SK-N-SH (cell line): ENCODE data around the gene CFI. TPM values are rescaled to one million over a fixed set of nuclear protein-coding genes. Genes with fewer than 3 reads are reported as not detected.

Source experiments
- CTCF ChIA-PET: fragments of 300-600, 350-600 bp; formaldehyde crosslinking; extraction: SDS; loops from one replicate; lab custom pipeline; 2021; lab: Yijun Ruan, JAX
- POLR2A ChIA-PET: fragments of 350-600 bp; sonication (Branson Sonifier 250); formaldehyde crosslinking; extraction: SDS; loops from one replicate; lab custom pipeline; 2020; ENCODE audit warnings: antibody characterized with exemption, inconsistent platforms; lab: Yijun Ruan, JAX
- DNase-seq: peaks from one replicate; pipeline ENCODE4 v3.0.0; 2012
- H2AFZ ChIP-seq: fragments of 200-600 bp; sonication (generic); 2 replicates; pipeline ENCODE4 v1.8.1; 2016; ENCODE audit warnings: antibody characterized with exemption, mild to moderate bottlenecking, low read depth
- H3F3A ChIP-seq: fragments of 200-600 bp; sonication (generic); replicated peaks from 2 replicates; pipeline ENCODE3; 2016; ENCODE audit warnings: antibody characterized with exemption, mild to moderate bottlenecking; ENCODE audit not compliant: insufficient read depth
- H3K27ac ChIP-seq, 2 experiments: fragments of 200-500 bp in 1 of 2; fragments of 200-600 bp in 1 of 2; sonication (Bioruptor generic) in 1 of 2; sonication (generic), shearing (Covaris generic) in 1 of 2; 2 replicates each; pipeline versions ENCODE4 v1.5.1 to v1.6.1; 2014 to 2016; ENCODE audit warnings: low read depth in 2 of 2, inconsistent platforms in 1 of 2, low read length in 1 of 2, mild to moderate bottlenecking in 1 of 2, mixed read lengths in 1 of 2
- H3K27me3 ChIP-seq: fragments of 200-600 bp; sonication (generic), shearing (Covaris generic); 2 replicates; pipeline ENCODE4 v1.6.1; 2016; ENCODE audit warnings: mixed run types; ENCODE audit not compliant: insufficient read depth
- H3K36me3 ChIP-seq, 2 experiments: fragments of 200-500 bp in 1 of 2; fragments of 200-600 bp in 1 of 2; sonication (Bioruptor generic) in 1 of 2; sonication (generic) in 1 of 2; replicated peaks in 1 of 2; 2 replicates each; pipeline versions ENCODE3 to v1.5.1; 2014 to 2016; ENCODE audit warnings: low read length in 1 of 2, mild to moderate bottlenecking in 1 of 2; ENCODE audit not compliant: insufficient read depth in 2 of 2, control insufficient read depth in 1 of 2
- H3K4me1 ChIP-seq, 2 experiments: fragments of 200-500 bp in 1 of 2; fragments of 200-600 bp in 1 of 2; sonication (Bioruptor generic) in 1 of 2; sonication (generic), shearing (Covaris generic) in 1 of 2; 2 replicates each; pipeline versions ENCODE4 v1.5.1 to v1.6.1; 2014 to 2016; ENCODE audit warnings: low read depth in 1 of 2, low read length in 1 of 2, mixed run types in 1 of 2; ENCODE audit not compliant: insufficient read depth in 2 of 2, control insufficient read depth in 1 of 2
- H3K4me2 ChIP-seq: fragments of 200-600 bp; sonication (generic), shearing (Covaris generic); 2 replicates; pipeline ENCODE4 v1.6.1; 2017; ENCODE audit warnings: mixed run types
- H3K4me3 ChIP-seq, 2 experiments: fragments of 200-500 bp in 1 of 2; fragments of 200-600 bp in 1 of 2; sonication (Bioruptor generic) in 1 of 2; sonication (generic), shearing (Covaris generic) in 1 of 2; 2 replicates each; pipeline versions ENCODE4 v1.5.1 to v1.8.1; 2014 to 2016; ENCODE audit warnings: low read depth in 2 of 2, inconsistent platforms in 1 of 2, low read length in 1 of 2, mild to moderate bottlenecking in 1 of 2, mixed read lengths in 1 of 2, moderate library complexity in 1 of 2
- H3K79me2 ChIP-seq: fragments of 200-600 bp; sonication (generic); 2 replicates; pipeline ENCODE4 v1.8.1; 2017; ENCODE audit warnings: mild to moderate bottlenecking; ENCODE audit not compliant: insufficient read depth
- H3K9ac ChIP-seq: fragments of 200-600 bp; sonication (generic); 2 replicates; pipeline ENCODE4 v1.6.1; 2017; ENCODE audit warnings: mixed run types
- H3K9me2 ChIP-seq: fragments of 200-600 bp; sonication (generic); 2 replicates; pipeline ENCODE4 v1.6.1; 2017; ENCODE audit warnings: mixed run types
- H3K9me3 ChIP-seq: fragments of 200-600 bp; sonication (generic); 2 replicates; pipeline ENCODE4 v1.6.1; 2017; ENCODE audit warnings: mixed run types, mild to moderate bottlenecking, moderate library complexity
- H4K20me1 ChIP-seq: fragments of 200-600 bp; sonication (generic); 2 replicates; pipeline ENCODE4 v1.6.1; 2017; ENCODE audit warnings: mild to moderate bottlenecking, mixed run types; ENCODE audit not compliant: insufficient read depth
- CHD2 ChIP-seq: fragments of 150-350 bp; IDR thresholded peaks from 2 replicates; pipeline ENCODE4 v1.6.1; 2018; ENCODE audit warnings: low read length; ENCODE audit not compliant: partially characterized antibody
- EP300 ChIP-seq, 2 experiments: IDR thresholded peaks; 2 replicates each; pipeline versions ENCODE4 v1.4.0 to v1.6.1; 2012; ENCODE audit warnings: borderline replicate concordance in 1 of 2, low read depth in 1 of 2, low read length in 1 of 2
- EZH2phosphoT487 ChIP-seq: fragments of 200-600 bp; sonication (generic); IDR thresholded peaks from 2 replicates; pipeline ENCODE4 v1.6.1; 2017; ENCODE audit warnings: low read depth, mixed run types, mild to moderate bottlenecking, antibody characterized with exemption, moderate library complexity, borderline replicate concordance
- FOSL2 ChIP-seq: IDR thresholded peaks from 2 replicates; pipeline ENCODE4 v1.4.0; 2012; ENCODE audit warnings: low read depth, mild to moderate bottlenecking, moderate library complexity, borderline replicate concordance
- FOXM1 ChIP-seq: IDR thresholded peaks from 2 replicates; pipeline ENCODE4 v1.4.0; 2012; ENCODE audit warnings: low read depth, mild to moderate bottlenecking
- GABPA ChIP-seq: IDR thresholded peaks from 2 replicates; pipeline ENCODE4 v1.4.0; 2012; ENCODE audit warnings: low read depth, mild to moderate bottlenecking
- GATA2 ChIP-seq: sonication (generic); formaldehyde crosslinking; IDR thresholded peaks from 2 replicates; pipeline ENCODE4 v1.5.0; 2020; ENCODE audit warnings: mild to moderate bottlenecking, missing genetic modification reagents
- IRF3 ChIP-seq: fragments of 150-350 bp; IDR thresholded peaks from 2 replicates; pipeline ENCODE4 v1.6.1; 2016; ENCODE audit warnings: mild to moderate bottlenecking, low read depth, low read length
- JUND ChIP-seq: IDR thresholded peaks from 2 replicates; pipeline ENCODE4 v1.4.0; 2012
- MEF2A ChIP-seq: IDR thresholded peaks from 2 replicates; pipeline ENCODE4 v1.4.0; 2012; ENCODE audit warnings: low read depth, borderline replicate concordance
- MXI1 ChIP-seq: IDR thresholded peaks from 2 replicates; pipeline ENCODE4 v1.6.1; 2012; ENCODE audit warnings: mild to moderate bottlenecking, low read depth, low read length, improper control_type of control experiment
- NRF1 ChIP-seq: IDR thresholded peaks from 2 replicates; pipeline ENCODE4 v1.6.1; 2012; ENCODE audit warnings: low read depth, mild to moderate bottlenecking, low read length
- PBX3 ChIP-seq: IDR thresholded peaks from 2 replicates; pipeline ENCODE4; 2012
- RAD21 ChIP-seq: IDR thresholded peaks from 2 replicates; pipeline ENCODE4 v1.6.1; 2012; ENCODE audit warnings: mild to moderate bottlenecking, low read length
- RFX5 ChIP-seq: IDR thresholded peaks from 2 replicates; pipeline ENCODE4 v1.6.1; 2012; ENCODE audit warnings: mild to moderate bottlenecking, improper control_type of control experiment, low read length
- RXRA ChIP-seq: IDR thresholded peaks from 2 replicates; pipeline ENCODE4 v1.4.0; 2012; ENCODE audit warnings: low read depth, mild to moderate bottlenecking, borderline replicate concordance
- SMC3 ChIP-seq: IDR thresholded peaks from 2 replicates; pipeline ENCODE4 v1.6.1; 2012; ENCODE audit warnings: low read depth, low read length, improper control_type of control experiment
- YY1 ChIP-seq: IDR thresholded peaks from 2 replicates; pipeline ENCODE4 v1.4.0; 2012; ENCODE audit warnings: low read depth, mild to moderate bottlenecking
- WGBS: methylation state at CpG from one replicate; pipeline ENCODE4 v1.1.6; 2017; ENCODE audit warnings: low lambda C conversion rate; 5-methylcytosine and 5-hydroxymethylcytosine counted together
- polyA plus RNA-seq, 3 experiments: library from polyadenylated mRNA; depleted of rRNA; stranded (reverse); fragments of >200 nt; gene quantifications; 2 replicates each; pipeline ENCODE4 v1.2.3, GENCODE V29; 2012
- TF ChIP-seq, protein P1 (sequence below): fragments of 150-350 bp; IDR thresholded peaks from 2 replicates; pipeline ENCODE4 v1.6.1; 2017; ENCODE audit warnings: antibody characterized with exemption, low read length, low read depth, borderline replicate concordance

The CFI gene
- polyA plus RNA-seq, 1 of the 3 experiments (the other 2 are of a cell fraction), result 19.6 TPM

DNA sequence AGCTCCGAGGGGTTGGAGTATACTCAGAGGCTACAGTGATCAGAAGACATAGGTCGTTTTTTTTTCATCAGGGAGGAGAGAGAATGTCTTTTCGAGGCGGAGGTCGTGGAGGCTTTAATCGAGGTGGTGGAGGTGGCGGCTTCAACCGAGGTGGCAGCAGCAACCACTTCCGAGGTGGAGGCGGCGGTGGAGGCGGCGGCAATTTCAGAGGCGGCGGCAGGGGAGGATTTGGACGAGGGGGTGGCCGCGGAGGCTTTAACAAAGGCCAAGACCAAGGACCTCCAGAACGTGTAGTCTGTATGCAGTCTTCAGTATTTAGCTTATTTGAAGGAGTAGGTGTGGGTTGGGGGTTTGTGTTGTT lies 14.3 kb upstream of the CFI start:
- Histone ChIP-seq H3K9me3 (no peaks in the 10 kb centered on the region), H3K4me1 (peaks cover 5 to 11% of the 10 kb centered on the region in 2 experiments; a peak in 3 of 4 replicates), H2AFZ (peak overlapping the region; percentile 98), H3K27ac (peak overlapping the region; percentile 88 to 94), H3K27me3 (no peaks in the 10 kb centered on the region), H4K20me1 (no peaks in the 10 kb centered on the region), H3K9ac (peak overlapping the region; percentile 88), H3K4me3 (peak overlapping the region; percentile 91 to 100), H3F3A (no peaks in the 10 kb centered on the region), H3K36me3 (peaks cover 33 to 35% of the 10 kb centered on the region in 2 experiments), H3K4me2 (peak overlapping the region; percentile 93), H3K9me2 (no peaks in the 10 kb centered on the region), H3K79me2 (peaks cover 56% of the 10 kb centered on the region)
- POLR2A ChIA-PET, result no interaction called here
- no peak for DNase-seq
- WGBS, result 1% methylated on average over 19 of the region's 19 CpGs
- CTCF ChIA-PET, result interaction anchor here (2.1 to 3.0 kb wide), 2 partner anchors 10 to 383 kb away, joined by 8 to 17 read pairs; partner anchors contain the start of gene SEC24B
- no peak for TF ChIP-seq FOSL2
- TF ChIP-seq GATA2 (CRISPR knock-in tag), result no peak
- no peak for TF ChIP-seq YY1
- no peak for TF ChIP-seq GABPA
- TF ChIP-seq CHD2, result no peak
- TF ChIP-seq MEF2A, result no peak
- no peak for TF ChIP-seq NRF1
- TF ChIP-seq SMC3, result no peak
- TF ChIP-seq EZH2phosphoT487, result no peak
- TF ChIP-seq MXI1, result no peak
- no peak for TF ChIP-seq EP300 (IDR thresholded peaks at IDR 0.05; ENCODE audit: borderline replicate concordance in 1 of 2, low read depth in 1 of 2, low read length in 1 of 2)
- TF ChIP-seq RXRA, result no peak
- TF ChIP-seq JUND, result no peak
- TF ChIP-seq PBX3, result no peak
- TF ChIP-seq FOXM1, result no peak
- TF ChIP-seq, protein P1, sequence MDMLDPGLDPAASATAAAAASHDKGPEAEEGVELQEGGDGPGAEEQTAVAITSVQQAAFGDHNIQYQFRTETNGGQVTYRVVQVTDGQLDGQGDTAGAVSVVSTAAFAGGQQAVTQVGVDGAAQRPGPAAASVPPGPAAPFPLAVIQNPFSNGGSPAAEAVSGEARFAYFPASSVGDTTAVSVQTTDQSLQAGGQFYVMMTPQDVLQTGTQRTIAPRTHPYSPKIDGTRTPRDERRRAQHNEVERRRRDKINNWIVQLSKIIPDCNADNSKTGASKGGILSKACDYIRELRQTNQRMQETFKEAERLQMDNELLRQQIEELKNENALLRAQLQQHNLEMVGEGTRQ, result no peak
- TF ChIP-seq RFX5, result no peak
- TF ChIP-seq RAD21, result no peak
- TF ChIP-seq IRF3, result no peak
